Measurements from ENCODE around the gene VPS72.

DNA sequence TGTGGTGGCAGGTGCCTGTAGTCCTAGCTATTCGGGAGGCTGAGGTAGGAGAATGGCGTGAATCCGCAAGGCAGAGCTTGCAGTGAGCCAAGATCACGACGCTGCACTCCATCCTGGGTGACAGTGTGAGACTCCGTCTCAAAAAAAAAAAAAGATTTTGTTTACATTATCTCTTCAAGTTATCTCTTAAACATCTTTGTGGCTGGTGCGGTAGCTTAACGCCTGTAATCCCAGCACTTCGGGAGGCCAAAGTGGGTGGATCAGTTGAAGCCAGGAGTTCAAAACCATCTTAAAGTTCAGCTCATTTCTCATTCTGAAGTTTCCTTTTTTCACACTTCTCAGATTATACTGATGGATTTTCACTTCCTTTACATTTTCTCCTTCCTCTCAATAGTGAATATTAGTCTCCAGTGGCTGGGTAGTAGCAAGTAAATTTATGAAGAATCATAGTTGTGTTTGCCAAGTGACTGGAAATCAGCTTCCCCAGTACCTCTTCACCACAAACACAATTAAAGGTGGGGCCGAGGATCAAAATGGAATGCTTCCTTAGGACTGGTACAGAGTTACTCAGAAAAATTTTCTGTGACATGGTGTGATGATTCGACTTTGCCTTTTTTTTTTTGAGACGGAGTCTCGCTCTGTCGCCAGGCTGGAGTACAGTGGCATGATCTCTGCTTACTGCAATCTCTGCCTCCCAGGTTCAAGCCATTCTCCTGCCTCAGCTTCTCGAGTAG is 22.1 kb upstream of the VPS72 start:
- TF ChIP-seq, protein P1, sequence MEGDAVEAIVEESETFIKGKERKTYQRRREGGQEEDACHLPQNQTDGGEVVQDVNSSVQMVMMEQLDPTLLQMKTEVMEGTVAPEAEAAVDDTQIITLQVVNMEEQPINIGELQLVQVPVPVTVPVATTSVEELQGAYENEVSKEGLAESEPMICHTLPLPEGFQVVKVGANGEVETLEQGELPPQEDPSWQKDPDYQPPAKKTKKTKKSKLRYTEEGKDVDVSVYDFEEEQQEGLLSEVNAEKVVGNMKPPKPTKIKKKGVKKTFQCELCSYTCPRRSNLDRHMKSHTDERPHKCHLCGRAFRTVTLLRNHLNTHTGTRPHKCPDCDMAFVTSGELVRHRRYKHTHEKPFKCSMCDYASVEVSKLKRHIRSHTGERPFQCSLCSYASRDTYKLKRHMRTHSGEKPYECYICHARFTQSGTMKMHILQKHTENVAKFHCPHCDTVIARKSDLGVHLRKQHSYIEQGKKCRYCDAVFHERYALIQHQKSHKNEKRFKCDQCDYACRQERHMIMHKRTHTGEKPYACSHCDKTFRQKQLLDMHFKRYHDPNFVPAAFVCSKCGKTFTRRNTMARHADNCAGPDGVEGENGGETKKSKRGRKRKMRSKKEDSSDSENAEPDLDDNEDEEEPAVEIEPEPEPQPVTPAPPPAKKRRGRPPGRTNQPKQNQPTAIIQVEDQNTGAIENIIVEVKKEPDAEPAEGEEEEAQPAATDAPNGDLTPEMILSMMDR (IDR thresholded peaks at IDR 0.05 in 2 of 3, conservative IDR thresholded peaks at IDR 0.05 in 1 of 3; ENCODE audit: borderline replicate concordance in 1 of 3, insufficient read depth in 1 of 3, low read depth in 2 of 3, low read length in 2 of 3) = no peak
- TF ChIP-seq SIN3A (IDR thresholded peaks at IDR 0.05; ENCODE audit: low read depth) (no peak), SP1 (IDR thresholded peaks at IDR 0.05; ENCODE audit: low read depth) (no peak), RAD21 (IDR thresholded peaks at IDR 0.05; ENCODE audit: low read depth) (no peak), ZNF274 (IDR thresholded peaks at IDR 0.05; ENCODE audit: low read depth, low read length) (no peak), POLR2AphosphoS5 (IDR thresholded peaks at IDR 0.05; ENCODE audit: low read depth, low read length) (no peak), POLR2A (IDR thresholded peaks at IDR 0.05; ENCODE audit: borderline replicate concordance, extremely low read depth, insufficient read depth, insufficient read length) (no peak)
- TF ChIP-seq, protein P2, sequence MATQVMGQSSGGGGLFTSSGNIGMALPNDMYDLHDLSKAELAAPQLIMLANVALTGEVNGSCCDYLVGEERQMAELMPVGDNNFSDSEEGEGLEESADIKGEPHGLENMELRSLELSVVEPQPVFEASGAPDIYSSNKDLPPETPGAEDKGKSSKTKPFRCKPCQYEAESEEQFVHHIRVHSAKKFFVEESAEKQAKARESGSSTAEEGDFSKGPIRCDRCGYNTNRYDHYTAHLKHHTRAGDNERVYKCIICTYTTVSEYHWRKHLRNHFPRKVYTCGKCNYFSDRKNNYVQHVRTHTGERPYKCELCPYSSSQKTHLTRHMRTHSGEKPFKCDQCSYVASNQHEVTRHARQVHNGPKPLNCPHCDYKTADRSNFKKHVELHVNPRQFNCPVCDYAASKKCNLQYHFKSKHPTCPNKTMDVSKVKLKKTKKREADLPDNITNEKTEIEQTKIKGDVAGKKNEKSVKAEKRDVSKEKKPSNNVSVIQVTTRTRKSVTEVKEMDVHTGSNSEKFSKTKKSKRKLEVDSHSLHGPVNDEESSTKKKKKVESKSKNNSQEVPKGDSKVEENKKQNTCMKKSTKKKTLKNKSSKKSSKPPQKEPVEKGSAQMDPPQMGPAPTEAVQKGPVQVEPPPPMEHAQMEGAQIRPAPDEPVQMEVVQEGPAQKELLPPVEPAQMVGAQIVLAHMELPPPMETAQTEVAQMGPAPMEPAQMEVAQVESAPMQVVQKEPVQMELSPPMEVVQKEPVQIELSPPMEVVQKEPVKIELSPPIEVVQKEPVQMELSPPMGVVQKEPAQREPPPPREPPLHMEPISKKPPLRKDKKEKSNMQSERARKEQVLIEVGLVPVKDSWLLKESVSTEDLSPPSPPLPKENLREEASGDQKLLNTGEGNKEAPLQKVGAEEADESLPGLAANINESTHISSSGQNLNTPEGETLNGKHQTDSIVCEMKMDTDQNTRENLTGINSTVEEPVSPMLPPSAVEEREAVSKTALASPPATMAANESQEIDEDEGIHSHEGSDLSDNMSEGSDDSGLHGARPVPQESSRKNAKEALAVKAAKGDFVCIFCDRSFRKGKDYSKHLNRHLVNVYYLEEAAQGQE (IDR thresholded peaks at IDR 0.05; ENCODE audit: low read depth) = no peak

Data from HCT116 (cell line).